ENCODE results near the gene JAKMIP1.

DNA sequence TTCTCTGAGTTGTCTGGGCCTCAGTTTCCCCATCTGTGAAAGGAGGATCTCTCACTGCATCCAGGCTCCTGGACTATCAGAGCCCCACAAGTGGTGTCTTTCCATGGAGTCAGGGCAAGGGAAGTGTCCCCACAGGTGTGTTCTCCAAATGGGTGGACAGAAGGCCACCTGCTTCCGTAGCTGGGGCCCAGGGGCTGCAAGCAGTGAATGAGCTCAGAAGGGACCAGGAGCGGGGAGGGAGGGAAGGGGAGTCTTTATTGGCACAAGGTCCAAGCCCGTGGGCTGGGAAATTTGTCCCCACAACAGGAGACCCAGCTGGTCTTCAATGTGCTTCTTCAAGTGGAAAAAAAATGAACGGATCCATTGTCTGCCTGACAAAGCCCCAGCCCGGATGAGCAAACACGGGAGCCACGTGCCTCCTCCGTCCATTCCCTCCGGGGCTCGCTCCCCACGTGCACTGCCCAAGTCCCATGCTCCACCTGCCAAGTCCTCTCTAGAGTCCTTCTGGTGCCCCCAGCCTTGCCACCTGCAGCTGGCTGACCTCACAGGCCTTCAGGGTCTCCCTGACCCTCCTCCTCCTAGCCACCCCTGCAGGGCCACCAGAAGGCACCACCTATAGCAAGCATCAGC is 72.0 kb downstream of the JAKMIP1 start:
- TF ChIP-seq, protein P1, sequence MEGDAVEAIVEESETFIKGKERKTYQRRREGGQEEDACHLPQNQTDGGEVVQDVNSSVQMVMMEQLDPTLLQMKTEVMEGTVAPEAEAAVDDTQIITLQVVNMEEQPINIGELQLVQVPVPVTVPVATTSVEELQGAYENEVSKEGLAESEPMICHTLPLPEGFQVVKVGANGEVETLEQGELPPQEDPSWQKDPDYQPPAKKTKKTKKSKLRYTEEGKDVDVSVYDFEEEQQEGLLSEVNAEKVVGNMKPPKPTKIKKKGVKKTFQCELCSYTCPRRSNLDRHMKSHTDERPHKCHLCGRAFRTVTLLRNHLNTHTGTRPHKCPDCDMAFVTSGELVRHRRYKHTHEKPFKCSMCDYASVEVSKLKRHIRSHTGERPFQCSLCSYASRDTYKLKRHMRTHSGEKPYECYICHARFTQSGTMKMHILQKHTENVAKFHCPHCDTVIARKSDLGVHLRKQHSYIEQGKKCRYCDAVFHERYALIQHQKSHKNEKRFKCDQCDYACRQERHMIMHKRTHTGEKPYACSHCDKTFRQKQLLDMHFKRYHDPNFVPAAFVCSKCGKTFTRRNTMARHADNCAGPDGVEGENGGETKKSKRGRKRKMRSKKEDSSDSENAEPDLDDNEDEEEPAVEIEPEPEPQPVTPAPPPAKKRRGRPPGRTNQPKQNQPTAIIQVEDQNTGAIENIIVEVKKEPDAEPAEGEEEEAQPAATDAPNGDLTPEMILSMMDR (IDR thresholded peaks at IDR 0.05; ENCODE audit: low read length), result no peak
- no peak for TF ChIP-seq EZH2phosphoT487 (IDR thresholded peaks at IDR 0.05; ENCODE audit: low read length)

Data from MM.1S (cell line).